CD4-positive, alpha-beta T cell treated with Interleukin-17A for 1 hour (primary cell): ENCODE measurements around the gene TTLL10.
"Not testable (repeated sequence)": the region's sequence is repeated elsewhere in the genome, so short reads cannot be mapped to it uniquely, and the experiment has no call there.

Experiments
- DNase-seq: peaks from one replicate; pipeline ENCODE4 v3.0.0-alpha.2; 2020

TTLL10 gene

DNA sequence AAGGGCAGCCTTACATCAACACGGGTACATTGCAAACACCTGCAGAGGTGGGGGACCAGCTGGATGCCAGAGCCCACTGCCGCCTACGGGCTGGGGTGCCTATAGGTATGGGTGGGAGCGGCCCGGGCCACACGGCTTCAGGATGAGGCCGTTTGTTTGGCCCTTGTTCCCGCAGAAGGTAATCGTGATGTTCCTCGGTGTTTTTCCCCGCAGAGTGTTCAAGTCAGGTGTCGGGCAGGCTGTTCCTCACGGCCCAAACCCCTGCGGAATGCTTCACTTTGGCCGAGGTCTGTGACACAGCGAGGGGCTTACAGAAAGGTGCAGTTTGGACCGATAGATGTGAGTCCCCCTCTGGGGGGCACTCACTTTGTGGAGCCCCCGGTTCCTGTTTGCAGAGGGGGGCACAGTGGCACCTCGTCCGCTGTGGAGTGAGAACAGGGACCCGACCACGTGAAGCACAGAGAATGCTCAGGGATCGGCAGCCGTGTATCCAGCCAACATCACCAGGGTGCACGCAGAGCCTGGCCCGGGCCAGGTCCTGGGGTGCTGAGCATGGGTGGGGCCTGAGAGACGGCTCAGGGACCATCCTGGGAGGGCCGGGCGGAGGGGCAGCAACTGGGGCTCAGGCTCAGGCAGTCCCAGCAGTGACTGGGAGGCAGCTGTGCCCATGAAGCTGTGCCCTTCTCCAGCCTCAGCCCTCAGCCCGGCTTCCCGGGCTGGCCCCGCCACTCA is 453 bp upstream of the TTLL10 start:
- no peak for DNase-seq

DNA sequence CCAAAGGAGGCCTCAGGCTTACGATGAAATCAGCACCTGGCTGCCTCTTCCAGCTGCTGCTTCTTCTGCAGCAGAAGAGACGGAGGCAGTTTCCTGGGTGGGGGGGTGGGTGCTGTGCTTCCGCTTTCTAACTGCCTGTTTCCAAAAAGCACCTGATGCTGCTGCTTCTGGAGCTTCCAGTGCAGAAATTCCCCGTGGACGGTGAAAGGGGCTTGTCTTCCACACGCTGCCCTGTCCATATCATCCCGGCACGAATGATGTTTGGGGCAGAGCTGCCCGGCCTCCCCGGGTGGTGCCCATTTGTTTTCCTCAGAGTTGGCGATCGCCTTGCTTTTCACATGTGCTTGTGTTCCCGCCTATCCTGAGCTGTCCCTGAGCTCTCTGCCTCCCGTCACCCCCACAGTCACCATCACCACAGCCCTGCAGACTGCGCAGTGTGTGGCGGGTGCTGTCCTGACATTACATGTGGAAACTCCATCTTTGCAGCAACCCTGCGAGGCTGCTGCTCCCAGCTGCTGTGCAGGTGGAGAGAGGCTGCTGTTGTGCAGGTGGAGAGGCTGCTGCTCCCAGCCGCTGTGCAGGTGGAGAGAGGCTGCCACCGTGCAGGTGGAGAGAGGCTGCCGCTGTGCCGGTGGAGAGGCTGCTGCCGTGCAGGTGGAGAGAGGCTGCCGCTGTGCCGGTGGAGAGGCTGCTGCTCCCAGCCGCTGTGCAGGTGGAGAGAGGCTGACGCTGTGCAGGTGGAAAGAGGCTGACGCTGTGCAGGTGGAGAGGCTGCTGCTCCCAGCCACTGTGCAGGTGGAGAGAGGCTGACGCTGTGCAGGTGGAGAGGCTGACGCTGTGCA is 1.8 kb downstream of the TTLL10 start:
- no peak for DNase-seq

DNA sequence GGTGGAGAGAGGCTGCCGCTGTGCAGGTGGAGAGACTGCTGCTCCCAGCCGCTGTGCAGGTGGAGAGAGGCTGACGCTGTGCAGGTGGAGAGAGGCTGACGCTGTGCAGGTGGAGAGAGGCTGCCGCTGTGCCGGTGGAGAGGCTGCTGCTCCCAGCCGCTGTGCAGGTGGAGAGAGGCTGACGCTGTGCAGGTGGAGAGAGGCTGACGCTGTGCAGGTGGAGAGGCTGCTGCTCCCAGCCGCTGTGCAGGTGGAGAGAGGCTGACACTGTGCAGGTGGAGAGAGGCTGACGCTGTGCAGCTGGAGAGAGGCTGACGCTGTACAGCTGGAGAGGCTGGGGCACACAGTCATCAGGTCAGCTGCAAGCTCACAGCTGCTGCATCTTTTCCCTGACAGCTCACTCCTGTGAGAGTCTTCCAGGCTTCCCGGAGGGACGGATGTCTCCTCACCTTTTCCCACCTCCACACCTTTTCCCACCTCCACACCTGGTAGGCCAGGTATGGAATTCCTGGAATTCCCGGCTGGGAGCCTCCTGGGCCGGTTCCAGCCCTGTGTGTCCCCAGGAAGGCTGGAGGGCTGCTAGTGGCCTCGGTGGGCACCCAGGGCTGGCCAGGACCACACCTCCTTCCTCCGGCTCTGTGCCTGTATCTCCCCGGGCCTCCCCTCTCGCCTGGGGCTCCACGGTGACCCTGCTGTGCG is 2.5 kb downstream of the TTLL10 start:
- DNase-seq: not testable (repeated sequence)

DNA sequence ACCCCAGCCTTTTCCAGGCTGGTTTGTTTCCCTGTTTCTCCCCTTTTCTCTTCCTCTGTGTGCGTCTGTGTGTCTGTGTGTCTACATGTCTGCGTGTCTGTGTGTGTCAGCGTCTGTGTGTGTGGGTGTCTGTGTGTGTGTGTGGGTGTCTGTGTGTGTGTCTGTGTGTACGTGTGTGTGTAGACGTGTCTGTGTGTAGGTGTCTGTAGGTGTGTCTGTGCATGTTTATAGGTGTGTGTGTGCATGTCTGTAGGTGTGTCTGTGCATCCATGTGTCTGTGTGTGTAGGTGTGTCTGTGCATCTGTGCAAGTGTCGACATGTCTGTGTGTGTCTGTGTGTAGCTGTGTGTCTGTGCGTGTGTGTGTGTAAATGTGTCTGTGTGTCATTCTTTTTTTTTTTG is 3.3 kb downstream of the TTLL10 start:
- DNase-seq: no peak

DNA sequence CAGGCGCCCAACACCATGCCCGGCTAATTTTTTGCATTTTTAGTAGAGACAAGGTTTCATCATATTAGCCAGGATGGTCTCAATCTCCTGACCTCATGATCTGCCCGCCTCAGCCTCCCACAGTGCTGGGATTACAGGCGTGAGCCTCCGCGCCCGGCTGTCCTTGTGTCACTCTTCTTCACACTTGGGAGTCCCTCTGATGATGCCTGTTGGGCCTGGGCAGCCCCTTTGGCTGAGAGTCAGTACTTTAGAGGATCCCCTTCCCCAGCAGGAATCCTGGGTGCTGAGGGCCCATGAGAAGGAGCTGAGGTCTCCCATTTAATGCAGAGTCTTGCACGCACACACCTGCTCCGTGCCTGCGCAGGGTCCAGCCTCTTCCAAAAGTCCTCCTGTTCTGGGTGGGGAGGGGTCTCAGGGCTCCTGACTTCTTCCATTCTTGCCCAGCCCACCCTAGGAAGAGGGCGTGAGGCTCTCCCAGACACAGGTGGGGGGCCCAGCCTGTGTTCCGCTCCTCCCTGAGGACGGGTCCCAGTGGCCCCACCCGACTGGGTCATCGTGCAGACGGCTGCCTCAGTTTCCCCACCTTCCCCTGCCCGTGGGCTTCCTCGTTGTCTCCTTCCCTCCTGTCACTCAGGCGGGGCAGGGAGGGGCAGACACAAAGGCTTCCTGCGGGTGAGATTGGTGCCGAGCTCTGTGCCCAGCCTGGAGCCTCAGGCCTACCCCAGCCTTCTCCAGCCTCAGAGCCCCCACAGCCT is 3.9 kb downstream of the TTLL10 start:
- no peak for DNase-seq

DNA sequence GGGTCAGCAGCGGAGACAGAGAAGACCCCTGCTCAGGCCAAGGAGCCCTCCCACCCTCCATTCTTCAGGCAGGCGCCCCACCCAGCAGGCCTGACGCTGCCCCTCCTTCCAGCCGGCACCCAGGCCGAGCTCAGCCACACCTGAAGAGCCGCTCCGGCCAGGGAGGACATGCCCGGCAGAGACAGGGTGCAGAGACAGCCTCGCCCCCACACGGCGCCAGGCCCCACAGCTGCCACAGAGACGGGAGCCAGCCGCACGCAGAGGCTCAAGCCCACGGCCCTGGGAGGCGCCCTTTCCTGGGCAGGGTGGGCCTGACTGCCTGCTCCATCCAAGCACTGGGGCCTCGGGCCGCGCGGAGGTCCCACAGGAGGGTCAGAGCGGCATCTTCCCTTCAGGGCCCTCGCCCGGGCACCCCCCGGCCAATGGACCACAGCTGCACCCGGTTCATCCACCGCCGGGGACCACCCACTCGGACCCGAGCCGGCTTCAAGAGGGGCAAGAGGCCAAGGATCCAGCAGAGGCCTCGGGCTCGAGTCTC is 5.2 kb downstream of the TTLL10 start:
- no peak for DNase-seq

DNA sequence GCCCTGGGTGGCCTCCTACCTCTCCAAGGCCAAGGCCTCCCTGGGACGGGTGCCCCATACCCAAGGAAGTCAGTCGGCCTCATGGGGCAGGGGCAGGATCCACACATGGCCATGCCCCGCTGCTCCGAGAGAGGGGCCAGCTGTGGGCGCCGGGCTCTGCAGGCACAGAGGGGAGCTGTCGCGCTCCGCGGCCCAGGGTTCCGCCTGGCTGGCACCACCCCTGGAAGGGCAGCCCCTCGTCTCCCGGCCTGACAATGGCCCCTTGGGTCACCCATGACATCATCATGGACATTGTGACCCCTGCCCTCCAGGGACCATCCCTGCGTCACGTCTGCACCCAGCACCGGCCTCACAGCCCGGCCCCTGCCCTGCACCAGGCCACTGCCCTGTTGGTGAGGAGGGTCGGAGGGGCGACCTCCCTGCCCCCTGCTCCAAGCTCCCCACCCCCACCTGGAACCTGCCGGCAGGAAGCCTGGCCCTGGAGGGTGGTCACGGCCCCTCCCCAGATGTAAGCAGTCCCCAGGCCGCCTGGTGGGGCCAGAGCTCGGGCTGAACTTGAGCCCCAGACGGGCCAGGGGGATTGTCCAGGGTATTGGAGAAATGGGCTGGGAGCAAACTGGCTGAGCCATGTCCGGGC is 5.8 kb downstream of the TTLL10 start:
- DNase-seq: no peak

DNA sequence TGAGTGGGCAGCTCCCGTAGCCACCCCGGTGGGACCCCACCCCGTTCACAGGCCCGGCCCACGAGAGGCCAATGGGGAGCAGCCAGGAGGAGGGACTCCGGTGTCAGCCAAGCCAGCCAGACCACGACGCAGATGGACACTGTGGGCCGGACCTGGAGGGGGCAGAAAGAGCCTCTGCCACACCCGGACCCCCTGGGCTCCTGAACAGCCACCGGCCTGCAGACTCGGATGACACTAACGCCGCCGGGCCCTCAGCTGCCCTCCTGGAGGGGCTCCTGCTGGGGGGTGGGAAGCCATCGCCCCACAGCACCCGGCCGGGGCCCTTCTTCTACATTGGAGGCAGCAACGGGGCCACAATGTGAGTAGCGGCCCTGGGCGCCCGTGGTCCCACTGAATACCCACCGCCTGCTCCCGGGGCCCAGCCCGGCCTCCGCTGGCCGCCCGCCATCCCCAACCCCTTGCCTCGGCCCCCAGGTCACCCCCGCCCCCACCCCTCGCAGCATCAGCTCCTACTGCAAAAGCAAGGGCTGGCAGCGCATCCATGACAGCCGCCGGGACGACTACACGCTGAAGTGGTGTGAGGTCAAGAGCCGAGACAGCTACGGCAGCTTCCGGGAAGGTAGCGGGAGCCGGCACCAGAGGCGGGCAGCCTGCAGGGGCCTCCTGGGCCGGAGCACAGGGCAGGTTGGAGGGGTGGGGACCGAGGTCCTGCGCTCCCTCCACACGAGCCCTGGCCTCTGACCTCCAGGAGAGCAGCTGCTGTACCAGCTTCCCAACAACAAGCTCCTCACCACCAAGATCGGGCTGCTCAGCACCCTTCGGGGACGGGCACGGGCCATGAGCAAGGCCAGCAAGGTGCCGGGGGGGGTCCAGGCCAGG is 6.5 kb downstream of the TTLL10 start:
- DNase-seq: no peak

DNA sequence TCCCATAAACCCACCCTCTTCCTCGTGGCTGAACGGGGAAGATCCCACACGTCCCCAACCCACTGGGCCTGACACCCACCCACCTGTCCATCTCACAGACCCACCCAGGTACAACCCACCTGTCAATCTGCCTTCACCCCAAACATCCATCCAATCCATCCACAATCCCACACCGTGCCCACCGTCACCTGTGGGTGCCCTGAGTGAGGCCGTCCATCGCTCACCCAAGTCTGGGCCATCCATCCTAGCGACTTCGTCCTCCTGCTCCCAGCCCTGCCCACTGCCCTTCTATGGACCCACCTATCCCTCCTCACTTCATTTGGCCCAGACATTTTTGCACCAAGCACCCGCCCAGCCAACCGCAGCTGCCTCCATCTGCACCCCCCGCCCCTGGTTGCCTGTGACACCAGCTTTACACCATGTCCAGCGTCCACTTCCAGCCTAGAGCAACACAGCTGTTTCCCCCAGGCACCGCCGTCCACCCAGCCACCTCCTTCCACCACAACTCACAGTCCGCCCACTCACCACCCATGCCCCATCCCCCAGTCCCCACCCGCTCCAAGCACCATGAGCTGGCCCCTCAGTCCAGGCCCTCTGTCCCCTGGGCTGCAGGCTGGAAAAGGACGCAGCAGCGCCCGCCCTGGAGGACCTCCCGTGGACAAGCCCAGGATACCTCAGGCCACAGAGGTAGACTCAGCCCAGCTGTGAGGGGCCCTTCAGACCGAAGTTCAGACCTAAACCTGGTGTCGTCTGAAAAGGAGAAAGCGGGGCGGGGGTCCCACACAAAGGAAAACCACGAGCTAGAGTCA is 7.7 kb downstream of the TTLL10 start:
- DNase-seq: no peak

DNA sequence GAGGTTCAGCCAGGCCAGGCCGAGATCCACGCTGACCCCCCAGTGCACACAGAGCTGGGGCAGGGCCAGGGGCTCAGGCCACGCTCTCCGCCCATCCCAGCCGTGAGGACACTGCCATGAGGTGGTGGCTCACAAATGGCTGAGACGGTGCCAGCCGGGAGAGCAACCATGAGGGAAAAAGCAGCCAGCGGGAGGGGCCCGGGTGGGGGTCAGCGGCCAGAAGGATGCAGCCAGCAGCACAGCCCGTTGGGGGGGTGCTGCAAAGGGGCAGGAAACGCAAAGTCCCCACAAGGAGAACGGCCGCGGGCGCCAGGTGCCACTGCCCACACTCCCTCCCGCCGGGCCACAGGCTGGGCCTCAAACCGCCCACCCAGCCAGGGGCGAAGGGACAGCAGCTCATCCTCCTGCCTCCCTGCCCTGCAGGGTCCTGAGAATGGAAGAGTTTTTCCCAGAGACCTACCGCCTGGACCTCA is 8.3 kb downstream of the TTLL10 start:
- DNase-seq: no peak

DNA sequence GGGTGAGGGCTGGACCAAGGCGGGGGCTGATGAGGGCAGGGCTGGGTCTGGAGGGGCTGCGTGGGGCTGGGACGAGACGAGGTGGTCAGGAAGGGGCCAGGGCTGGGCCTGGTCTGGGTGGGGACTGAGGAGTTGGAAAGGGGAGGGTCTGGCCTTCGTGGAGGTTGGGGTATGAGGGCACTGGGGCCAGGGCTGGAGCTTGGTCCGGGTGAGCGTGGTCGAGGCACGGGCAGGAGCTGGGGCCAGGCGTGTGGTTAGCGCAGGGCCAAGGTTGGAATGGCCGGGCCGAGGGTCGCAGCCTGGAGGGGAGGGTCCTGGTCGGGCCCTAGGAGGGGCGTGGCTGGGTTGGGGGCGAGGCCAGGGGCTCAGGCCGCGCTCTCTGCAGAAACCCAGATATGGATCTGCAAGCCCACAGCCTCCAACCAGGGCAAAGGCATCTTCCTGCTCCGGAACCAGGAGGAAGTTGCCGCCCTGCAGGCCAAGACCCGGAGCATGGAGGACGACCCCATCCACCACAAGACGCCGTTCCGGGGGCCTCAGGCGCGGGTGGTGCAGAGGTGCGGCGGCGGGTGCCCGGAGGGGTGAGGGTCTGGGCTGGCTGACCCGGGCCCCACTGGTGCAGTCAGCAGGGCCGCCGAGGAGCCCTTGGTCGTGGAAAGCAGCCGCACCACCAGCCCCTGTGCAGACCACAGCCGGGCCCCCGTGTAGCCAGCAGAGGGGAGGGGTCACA is 9.0 kb downstream of the TTLL10 start:
- DNase-seq: no peak

DNA sequence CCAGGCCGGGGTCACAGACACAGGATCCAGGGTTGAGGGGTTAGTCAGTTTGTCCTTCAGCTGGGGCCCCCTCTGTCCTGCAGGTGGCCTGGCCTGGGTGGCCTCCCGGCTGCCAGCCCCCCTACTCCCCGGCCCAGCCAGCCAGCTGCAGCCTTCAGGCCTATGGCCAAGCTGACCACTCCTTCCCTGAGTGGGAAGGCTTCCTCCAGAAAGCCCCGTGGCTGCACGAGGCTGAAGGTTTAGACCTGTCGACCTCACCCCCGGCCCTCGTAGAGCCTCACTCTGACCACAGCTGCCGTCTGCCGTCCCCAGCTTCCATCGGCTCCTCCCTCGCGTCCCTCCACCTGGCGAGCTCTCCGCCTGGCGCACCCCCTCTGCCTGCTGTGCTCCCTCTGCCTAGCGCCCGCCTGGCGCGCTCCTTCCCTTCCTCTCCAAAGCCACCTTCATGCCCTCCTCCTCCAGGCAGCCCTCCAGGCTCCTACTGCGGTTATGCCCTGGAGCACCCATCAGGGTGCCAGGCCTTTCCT is 9.6 kb downstream of the TTLL10 start:
- DNase-seq: no peak

DNA sequence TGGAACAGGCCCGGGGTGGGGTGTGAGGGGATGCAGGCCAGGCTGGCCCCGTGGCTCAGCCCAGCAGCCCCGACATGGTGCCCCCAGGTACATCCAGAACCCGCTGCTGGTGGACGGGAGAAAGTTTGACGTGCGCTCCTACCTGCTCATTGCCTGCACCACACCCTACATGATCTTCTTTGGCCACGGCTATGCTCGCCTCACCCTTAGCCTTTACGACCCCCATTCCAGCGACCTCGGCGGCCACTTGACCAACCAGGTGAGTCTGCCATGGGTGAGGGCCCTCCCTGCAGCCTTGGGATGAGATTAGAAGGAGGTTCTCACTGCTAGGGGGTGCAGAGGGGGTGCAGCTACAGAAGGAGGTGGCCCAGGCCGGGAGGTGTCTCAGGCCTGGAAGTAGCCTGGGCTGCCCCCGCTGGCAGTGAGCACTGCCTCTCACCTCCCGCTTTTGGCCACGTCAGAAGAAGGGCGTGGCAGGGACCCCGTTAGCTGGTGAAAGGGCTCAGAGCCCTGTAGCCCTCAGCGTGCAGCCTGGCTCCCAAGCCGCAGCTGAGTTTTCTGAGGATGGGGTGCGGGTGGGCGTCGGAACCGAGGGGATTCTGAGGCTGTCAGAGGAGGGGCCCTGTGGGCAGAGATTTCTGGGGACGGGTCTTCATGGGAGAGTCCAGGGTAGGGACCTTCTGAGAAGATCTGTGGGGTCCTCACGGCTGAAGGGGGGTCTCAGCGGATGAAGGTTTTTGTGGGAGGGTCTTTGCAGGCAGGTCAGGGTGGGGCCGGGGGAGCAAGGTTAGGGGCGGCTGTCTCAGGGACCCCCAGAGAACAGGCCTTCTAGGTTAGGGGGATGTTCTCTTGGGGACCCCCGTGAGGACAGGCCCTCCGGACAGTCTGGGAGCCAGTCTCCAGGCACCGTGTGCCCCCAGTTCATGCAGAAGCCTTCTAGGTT is 10.4 kb downstream of the TTLL10 start:
- DNase-seq: no peak

DNA sequence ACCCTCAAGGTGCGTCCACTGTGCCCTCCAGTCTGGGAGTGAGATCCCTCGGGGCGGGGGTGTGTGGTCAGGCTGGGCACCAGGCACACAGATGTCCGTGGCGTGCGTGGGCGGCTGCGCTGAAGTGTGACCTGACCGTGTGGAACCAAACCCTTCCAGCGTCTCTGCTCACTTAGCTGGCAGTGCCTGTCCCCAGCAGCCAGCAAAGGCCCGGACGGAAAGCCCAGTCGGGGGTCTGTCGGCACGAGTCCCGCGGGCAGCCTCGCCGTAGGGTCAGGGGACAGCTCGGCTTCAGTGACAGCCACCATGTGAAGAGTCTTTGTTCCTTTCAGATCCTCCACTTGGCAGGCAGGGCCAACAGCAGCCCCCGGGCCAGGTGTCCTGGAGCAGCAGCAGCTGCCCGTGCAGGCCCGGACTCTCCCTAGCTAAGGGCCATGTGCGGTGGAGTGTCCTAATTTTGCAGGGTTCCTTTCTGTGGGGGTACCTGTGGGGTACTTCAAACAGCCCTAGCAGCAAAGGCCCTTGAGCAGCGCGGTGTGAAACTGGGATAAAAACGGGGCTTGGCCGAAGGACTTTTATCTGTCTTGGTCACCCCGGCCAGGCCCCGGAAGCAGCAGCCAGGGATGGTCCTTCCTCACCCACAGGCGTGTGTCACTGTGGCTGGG is 11.6 kb downstream of the TTLL10 start:
- DNase-seq: no peak

DNA sequence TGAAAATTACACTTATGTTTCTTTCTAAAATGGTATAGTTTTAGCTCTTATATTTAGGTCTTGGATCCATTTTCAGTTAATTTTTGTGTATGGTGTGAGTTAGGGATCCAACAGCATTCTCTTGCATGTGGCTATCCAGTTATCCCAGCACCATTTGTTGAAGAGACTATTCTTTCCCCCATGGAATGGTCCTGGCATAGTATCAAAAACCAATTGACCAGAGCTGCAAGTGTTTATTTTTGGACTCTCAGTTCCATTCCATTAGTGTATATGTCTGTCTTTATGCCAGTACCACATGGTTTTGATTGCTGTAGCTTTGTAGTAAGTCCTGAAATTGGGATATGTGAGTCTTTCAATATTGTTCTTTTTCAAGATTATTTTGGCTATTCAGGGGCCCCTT is 14.3 kb downstream of the TTLL10 start:
- DNase-seq: no peak

DNA sequence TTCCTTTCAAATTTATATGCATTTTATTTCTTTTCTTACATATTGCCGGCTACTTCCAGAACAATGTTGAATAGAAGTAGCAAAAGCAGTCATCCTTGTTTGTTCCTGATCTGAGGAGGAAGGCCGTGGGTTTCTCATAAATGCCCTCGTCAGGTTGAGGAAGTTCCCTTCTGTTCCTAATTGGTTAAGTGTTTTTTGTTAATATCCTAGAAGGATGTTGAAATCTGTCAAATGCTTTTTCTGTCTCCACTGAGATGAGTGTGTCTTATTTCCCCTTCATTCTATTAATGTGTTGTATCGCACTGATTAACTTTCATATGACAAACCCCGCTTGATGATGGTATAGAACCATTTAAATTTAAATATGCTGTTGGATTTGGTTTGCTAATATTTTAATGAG is 15.4 kb downstream of the TTLL10 start:
- no peak for DNase-seq

DNA sequence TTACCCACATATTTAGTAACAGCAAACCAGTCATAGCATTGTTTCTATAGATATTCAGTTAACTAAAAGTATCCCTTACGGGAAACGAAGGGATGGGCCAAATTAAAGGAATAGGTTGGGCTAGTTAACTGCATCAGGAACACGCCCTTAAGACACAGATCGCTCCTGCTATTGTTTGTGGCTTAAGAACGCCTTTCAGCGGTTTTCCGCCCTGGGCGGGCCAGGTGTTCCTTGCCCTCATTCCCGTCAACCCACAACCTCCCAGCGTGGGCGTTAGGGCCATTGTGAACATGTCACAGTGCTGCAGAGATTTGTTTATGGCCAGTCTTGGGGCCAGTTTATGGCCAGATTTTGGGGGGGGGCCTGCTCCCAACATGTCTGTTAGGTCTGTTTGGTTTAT is 18.1 kb downstream of the TTLL10 start:
- no peak for DNase-seq
